ENCODE results near the gene CARD19. TPM values are rescaled to one million over a fixed set of nuclear protein-coding genes. Genes with fewer than 3 reads are reported as not detected.

CARD19 gene
- total and polyA plus RNA-seq, 4 donors: 28.6 to 75.3 (median 53.4) TPM

DNA sequence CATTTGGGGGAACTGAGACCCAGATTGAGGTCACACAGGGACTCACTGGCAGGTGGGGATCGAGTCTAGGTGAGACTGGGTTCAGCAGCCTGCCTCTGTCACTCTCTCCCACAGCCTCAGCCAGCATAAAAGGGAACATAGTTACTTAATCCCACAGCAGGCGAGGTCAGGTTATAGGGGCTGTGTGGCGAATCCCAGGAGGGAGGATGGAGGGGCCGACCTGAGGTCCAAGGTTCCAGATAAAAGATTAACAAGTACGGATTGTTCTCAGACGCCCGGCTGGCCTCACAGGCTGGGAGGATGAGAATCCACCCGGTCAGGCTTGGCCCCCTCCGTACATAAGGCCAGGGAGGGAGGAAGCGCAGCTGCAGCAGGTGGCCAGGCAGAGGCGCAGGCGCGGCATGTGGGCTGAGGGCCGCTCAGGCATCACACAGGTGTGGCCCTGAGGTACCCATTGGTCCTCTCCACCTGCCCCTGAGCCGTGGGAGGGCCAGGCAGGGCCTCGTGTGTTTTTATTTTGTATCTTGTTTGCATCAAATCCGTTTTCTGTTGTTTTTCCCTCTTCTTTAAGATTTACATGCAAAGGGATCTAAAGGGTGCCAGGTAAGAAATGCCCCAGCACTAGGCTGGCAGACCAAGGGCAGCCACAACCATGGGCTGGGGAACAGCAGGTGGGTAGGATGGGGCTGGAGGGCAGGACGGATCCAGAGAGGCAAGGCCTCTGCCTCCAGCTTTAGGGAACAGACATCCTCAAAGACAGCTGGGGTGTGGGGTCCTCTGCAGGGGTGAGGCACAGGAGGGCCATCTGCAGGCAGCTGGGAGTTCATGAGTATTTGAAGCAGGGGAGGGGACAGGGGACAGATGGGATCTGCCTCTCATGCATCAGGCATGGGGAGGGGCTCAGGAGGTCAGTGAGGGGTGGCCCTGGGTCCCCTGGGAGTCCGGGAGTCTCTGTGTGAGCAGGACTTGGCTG, 33.9 kb upstream of the CARD19 start:
- Histone ChIP-seq H3K4me1 (ENCODE audit: control insufficient read depth, insufficient read depth, low read length) (peaks cover 8% of the 10 kb centered on the region), H3K9me3 (ENCODE audit: control insufficient read depth, insufficient read depth, low read length) (no peaks in the 10 kb centered on the region), H3K4me3 (ENCODE audit: low read depth, low read length) (no peak overlapping the region), H3K27me3 (ENCODE audit: control insufficient read depth, insufficient read depth, low read length) (peaks cover 16% of the 10 kb centered on the region), H3K27ac (ENCODE audit: low read depth, low read length) (no peak overlapping the region), H3K36me3 (ENCODE audit: control insufficient read depth, insufficient read depth, low read length) (no peaks in the 10 kb centered on the region)
- WGBS (ENCODE audit: insufficient coverage): 55% methylated on average over 16 of the region's 19 CpGs
- no peak for DNase-seq (ENCODE audit: low read depth in 4 of 6, low spot score in 6 of 6)

DNA sequence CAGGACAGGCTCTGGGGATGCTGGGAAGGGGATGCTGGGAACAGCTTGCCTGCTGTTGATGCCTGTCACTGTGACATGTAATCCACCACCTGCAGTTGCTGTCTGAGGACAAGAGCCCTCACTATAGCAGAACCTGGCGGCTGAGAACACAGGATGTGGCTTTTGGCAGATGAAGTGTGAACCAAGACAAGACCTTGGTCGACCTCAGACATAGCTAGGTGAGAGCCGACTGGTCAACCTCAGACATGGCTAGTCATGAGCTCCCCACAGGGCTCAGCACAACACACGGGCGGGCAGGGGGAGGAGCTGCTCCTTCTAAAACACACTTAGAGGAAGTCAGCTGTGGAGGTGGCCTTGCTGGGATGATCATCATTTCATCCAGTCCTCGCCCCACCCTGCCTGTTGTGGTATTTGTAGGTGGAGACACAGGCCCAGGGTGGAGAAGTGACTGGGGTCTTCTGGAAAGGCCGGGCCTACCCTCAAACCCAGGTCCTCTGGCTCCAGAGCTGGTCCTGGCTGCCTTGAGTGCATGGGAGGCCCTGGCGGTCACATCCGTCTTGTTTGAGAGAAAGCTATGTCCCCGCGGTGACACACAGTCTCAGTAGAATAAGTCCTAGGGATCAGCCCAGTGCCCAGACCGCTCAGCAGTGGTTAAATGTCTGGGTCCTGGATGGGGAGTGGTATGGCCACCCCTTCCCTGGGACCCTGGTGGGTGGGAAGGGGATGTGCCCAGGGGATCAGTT, 31.5 kb upstream of the CARD19 start:
- peaks cover 11% of the 10 kb centered on the region for H3K27me3 ChIP-seq (ENCODE audit: control insufficient read depth, insufficient read depth, low read length)
- 67% methylated on average over 10 of the region's 12 CpGs for WGBS (ENCODE audit: insufficient coverage)
- no peak overlapping the region for H3K27ac ChIP-seq (ENCODE audit: low read depth, low read length)

DNA sequence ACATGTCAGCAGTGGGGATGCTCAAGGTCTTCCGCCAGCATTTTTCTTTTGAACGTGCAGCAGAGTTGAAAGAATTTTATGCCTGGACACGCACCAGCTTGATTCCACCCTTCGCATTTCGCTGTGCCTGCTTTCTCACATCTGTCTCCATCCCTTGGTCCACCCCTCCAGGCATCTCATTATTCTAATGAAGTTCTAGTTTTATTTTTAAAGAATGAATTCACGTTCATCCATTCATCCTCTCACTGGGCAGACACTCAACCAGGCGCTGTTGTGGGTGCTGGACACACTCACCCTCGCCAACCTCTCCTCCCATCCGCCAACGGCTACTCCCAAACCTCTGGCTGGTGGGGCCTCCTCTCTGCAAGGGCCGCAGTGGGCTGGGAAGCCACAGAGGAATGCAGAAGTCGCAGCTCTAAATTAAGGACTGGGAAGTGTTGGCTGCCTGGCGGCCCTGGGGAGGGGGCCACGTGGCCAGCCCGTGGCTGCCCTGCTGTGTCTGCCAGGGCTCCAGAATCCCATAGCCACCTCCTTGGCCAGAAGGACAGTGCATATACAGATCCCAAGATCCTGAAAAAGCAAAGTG, 30.8 kb upstream of the CARD19 start:
- Histone ChIP-seq H3K9me3 (ENCODE audit: control insufficient read depth, insufficient read depth, low read length) (peaks cover 3% of the 10 kb centered on the region), H3K36me3 (ENCODE audit: control insufficient read depth, insufficient read depth, low read length) (no peaks in the 10 kb centered on the region), H3K4me1 (ENCODE audit: control insufficient read depth, insufficient read depth, low read length) (peaks cover 4% of the 10 kb centered on the region), H3K27ac (ENCODE audit: low read depth, low read length) (no peak overlapping the region), H3K27me3 (ENCODE audit: control insufficient read depth, insufficient read depth, low read length) (peaks cover 5% of the 10 kb centered on the region), H3K4me3 (ENCODE audit: low read depth, low read length) (no peak overlapping the region)
- DNase-seq (ENCODE audit: low read depth in 4 of 6, low spot score in 6 of 6): no peak
- WGBS (ENCODE audit: insufficient coverage): 68% methylated on average over 14 of the region's 15 CpGs

More for the DNA sequence above, 31.5 kb upstream of the CARD19 start:
- DNase-seq (ENCODE audit: low read depth in 4 of 6, low spot score in 6 of 6): no peak
- Histone ChIP-seq H3K9me3 (ENCODE audit: control insufficient read depth, insufficient read depth, low read length) (peaks cover 3% of the 10 kb centered on the region), H3K36me3 (ENCODE audit: control insufficient read depth, insufficient read depth, low read length) (no peaks in the 10 kb centered on the region), H3K4me1 (ENCODE audit: control insufficient read depth, insufficient read depth, low read length) (peaks cover 4% of the 10 kb centered on the region), H3K4me3 (ENCODE audit: low read depth, low read length) (no peak overlapping the region)

DNA sequence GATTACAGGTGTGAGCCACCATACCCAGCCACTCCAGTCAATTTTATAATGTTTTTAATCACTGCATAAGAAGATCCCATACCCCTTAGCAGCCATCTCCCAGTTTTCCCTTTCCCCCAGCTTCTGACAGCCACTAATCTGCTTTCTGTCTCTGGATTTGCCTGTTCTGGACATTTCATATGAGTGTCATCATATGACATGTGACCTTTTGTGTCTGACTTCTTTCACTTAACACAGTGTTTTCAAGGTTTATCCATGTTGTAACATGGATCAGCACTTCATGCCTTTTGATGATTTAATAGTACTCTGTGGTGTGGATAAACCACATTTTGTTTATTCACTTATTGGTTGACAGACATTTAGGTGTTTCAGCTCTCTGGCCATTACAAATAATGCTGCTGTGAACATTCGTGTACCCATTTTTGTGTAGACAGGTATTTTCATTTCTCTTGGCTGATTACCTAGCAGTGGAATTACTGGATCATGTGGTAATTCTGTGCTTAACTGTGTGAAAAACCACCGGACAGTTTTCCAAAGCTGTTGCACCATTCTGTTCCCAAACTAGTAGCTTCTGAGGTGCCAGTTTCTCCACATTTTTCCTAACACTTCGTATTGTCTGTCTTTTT, 28.9 kb upstream of the CARD19 start:
- DNase-seq (ENCODE audit: low read depth in 4 of 6, low spot score in 6 of 6): no peak
- Histone ChIP-seq H3K27me3 (ENCODE audit: control insufficient read depth, insufficient read depth, low read length) (no peaks in the 10 kb centered on the region), H3K9me3 (ENCODE audit: control insufficient read depth, insufficient read depth, low read length) (peaks cover 3% of the 10 kb centered on the region), H3K36me3 (ENCODE audit: control insufficient read depth, insufficient read depth, low read length) (no peaks in the 10 kb centered on the region), H3K4me3 (ENCODE audit: low read depth, low read length) (no peak overlapping the region), H3K4me1 (ENCODE audit: control insufficient read depth, insufficient read depth, low read length) (peaks cover 5% of the 10 kb centered on the region), H3K27ac (ENCODE audit: low read depth, low read length) (no peak overlapping the region)
- 86% methylated on average over 3 of the region's 3 CpGs for WGBS (ENCODE audit: insufficient coverage)

DNA sequence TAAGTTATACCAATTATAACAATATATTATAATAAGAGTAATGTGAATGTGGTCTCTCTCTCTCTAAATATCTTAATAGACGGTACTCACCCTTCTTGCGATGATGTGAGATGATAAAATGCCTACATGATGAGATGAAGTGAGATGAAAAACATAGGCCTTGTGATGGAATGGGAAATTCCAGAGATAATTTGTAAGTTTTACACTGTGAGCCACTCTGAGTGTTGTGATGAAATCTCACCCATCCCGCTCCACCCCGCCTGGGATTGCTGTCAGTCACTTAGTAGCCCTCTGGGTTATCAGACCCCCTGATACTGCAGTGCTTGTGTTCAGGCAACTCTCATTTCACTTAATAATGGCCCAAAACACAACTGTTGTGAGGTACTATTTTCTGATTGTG, 27.1 kb upstream of the CARD19 start:
- Histone ChIP-seq H3K4me3 (ENCODE audit: low read depth, low read length) (no peak overlapping the region), H3K27ac (ENCODE audit: low read depth, low read length) (no peak overlapping the region), H3K27me3 (ENCODE audit: control insufficient read depth, insufficient read depth, low read length) (no peaks in the 10 kb centered on the region), H3K9me3 (ENCODE audit: control insufficient read depth, insufficient read depth, low read length) (peaks cover 3% of the 10 kb centered on the region), H3K4me1 (ENCODE audit: control insufficient read depth, insufficient read depth, low read length) (peaks cover 15% of the 10 kb centered on the region), H3K36me3 (ENCODE audit: control insufficient read depth, insufficient read depth, low read length) (no peaks in the 10 kb centered on the region)
- DNase-seq (ENCODE audit: low read depth in 4 of 6, low spot score in 6 of 6): no peak
- no CpG with 5 or more reads among the region's 4 CpGs for WGBS (ENCODE audit: insufficient coverage)

DNA sequence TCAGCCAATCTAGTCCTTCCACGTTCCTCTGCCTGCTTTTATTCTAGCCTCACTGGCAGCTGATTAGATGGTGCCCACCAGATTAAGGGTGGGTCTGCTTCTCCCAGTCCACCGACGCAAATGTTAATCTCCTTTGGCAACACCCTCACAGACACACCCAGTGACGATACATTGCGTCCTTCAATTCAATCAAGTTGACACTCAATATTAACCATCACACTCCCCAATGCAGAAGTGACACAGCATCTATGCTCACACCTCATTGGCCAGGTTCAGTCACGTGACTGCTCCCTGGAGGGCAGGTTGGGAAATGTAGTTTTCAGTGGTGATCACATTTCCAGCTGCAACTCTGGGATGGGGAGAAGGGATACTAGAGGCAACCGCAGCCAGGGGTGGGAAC, 24.6 kb upstream of the CARD19 start:
- 81% methylated on average over 7 of the region's 7 CpGs for WGBS (ENCODE audit: insufficient coverage)
- no peak overlapping the region for H3K27ac ChIP-seq (ENCODE audit: low read depth, low read length)
- no peaks in the 10 kb centered on the region for H3K36me3 ChIP-seq (ENCODE audit: control insufficient read depth, insufficient read depth, low read length)
- no peaks in the 10 kb centered on the region for H3K27me3 ChIP-seq (ENCODE audit: control insufficient read depth, insufficient read depth, low read length)
- peaks cover 3% of the 10 kb centered on the region for H3K9me3 ChIP-seq (ENCODE audit: control insufficient read depth, insufficient read depth, low read length)
- no peak overlapping the region for H3K4me3 ChIP-seq (ENCODE audit: low read depth, low read length)
- H3K4me1 ChIP-seq (ENCODE audit: control insufficient read depth, insufficient read depth, low read length): peaks cover 12% of the 10 kb centered on the region
- peak in 1 of 6 donors; percentile 44 for DNase-seq (ENCODE audit: low read depth in 4 of 6, low spot score in 6 of 6)

DNA sequence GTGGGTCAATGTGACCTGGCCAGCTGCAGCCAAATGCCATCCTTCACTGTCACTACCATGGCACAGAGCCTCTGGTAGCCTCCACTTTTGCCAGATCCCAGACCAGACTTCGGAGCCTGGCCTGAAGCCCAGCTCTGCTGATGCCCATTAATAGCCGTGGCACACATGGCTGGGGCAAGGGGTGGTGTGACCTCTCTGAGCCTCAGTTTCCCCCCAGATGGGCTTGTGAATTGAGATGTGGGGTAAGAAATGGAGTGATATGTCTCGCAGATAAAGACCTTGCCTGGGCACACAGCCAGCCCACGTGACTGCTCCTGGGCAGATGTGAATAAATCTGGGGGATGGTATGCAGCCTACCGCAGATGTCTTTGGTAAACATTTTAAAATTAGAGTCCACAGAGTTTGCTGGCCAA, 23.6 kb upstream of the CARD19 start:
- H3K27me3 ChIP-seq (ENCODE audit: control insufficient read depth, insufficient read depth, low read length): no peaks in the 10 kb centered on the region
- peak in 2 of 6 donors; percentile 53 to 64 for DNase-seq (ENCODE audit: low read depth in 4 of 6, low spot score in 6 of 6)
- no peak overlapping the region for H3K27ac ChIP-seq (ENCODE audit: low read depth, low read length)
- WGBS (ENCODE audit: insufficient coverage): 45% methylated on average over 3 of the region's 5 CpGs
- H3K9me3 ChIP-seq (ENCODE audit: control insufficient read depth, insufficient read depth, low read length): peaks cover 3% of the 10 kb centered on the region
- H3K4me3 ChIP-seq (ENCODE audit: low read depth, low read length): no peak overlapping the region
- H3K4me1 ChIP-seq (ENCODE audit: control insufficient read depth, insufficient read depth, low read length): peaks cover 12% of the 10 kb centered on the region
- no peaks in the 10 kb centered on the region for H3K36me3 ChIP-seq (ENCODE audit: control insufficient read depth, insufficient read depth, low read length)

DNA sequence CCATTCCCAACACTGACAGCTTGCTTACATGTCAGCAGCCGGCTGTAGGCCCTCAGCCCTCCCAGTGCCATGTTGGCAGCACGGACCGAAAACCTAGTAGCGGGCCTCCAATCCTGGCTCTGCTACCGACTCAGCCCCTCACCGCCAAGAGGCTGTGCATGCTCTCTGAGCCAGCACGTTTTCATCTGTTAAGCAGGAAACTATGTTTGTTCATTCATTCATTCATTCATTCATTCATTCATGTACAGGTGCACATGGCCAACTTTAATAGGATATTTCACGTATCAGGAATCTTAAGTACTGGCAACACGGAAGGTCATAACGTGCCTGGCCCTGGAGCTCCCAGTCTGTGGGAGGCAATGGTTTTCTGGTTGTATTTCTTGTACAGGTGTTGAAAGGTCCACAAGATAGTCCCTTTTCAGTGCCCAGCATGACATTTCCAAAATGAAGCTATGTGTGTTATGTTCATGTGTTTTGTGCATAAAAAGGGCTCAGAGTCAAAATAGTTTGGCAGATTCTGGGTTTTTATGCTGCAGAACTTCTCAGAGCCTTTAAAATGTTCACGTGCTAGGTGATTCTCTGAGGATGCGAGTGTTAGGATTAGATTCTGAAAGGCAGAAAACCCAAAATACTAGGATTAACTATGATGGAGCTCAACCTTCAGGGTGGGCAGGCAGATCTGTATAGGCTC, 19.8 kb upstream of the CARD19 start:
- H3K36me3 ChIP-seq (ENCODE audit: control insufficient read depth, insufficient read depth, low read length): no peaks in the 10 kb centered on the region
- WGBS (ENCODE audit: insufficient coverage): 96% methylated on average over 11 of the region's 12 CpGs
- no peaks in the 10 kb centered on the region for H3K9me3 ChIP-seq (ENCODE audit: control insufficient read depth, insufficient read depth, low read length)
- H3K4me3 ChIP-seq (ENCODE audit: low read depth, low read length): no peak overlapping the region
- no peak overlapping the region for H3K27ac ChIP-seq (ENCODE audit: low read depth, low read length)
- DNase-seq (ENCODE audit: low read depth in 4 of 6, low spot score in 6 of 6): no peak
- H3K4me1 ChIP-seq (ENCODE audit: control insufficient read depth, insufficient read depth, low read length): peaks cover 17% of the 10 kb centered on the region
- H3K27me3 ChIP-seq (ENCODE audit: control insufficient read depth, insufficient read depth, low read length): no peaks in the 10 kb centered on the region

DNA sequence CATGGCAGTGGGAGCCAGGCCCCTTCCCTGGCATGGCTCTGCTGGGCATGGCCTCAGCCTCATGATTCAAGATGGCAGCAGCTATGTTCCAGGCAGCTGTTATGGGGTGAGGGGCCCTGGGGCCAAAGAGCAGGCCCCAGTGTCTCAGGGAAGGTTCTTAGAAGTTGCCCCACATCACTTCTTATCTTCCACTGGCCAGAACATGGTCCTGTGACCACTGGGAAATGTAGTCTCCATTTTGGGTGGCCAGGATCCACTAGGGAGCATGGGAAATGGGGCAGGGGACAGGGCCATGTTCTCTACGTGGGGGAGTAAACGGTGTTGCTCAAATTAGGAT, 19.3 kb upstream of the CARD19 start:
- no peaks in the 10 kb centered on the region for H3K27me3 ChIP-seq (ENCODE audit: control insufficient read depth, insufficient read depth, low read length)
- WGBS (ENCODE audit: insufficient coverage): 100% methylated on average over 2 of the region's 2 CpGs
- H3K36me3 ChIP-seq (ENCODE audit: control insufficient read depth, insufficient read depth, low read length): no peaks in the 10 kb centered on the region
- H3K27ac ChIP-seq (ENCODE audit: low read depth, low read length): no peak overlapping the region
- H3K4me1 ChIP-seq (ENCODE audit: control insufficient read depth, insufficient read depth, low read length): peaks cover 19% of the 10 kb centered on the region
- no peaks in the 10 kb centered on the region for H3K9me3 ChIP-seq (ENCODE audit: control insufficient read depth, insufficient read depth, low read length)
- no peak overlapping the region for H3K4me3 ChIP-seq (ENCODE audit: low read depth, low read length)
- DNase-seq (ENCODE audit: low read depth in 4 of 6, low spot score in 6 of 6): no peak

Measured in spinal cord (tissue), 10 donors.